ENCODE results near the gene NT5C1B.
"Not testable (repeated sequence)": the region's sequence is repeated elsewhere in the genome, so short reads cannot be mapped to it uniquely, and the experiment has no call there.

Gene NT5C1B

DNA sequence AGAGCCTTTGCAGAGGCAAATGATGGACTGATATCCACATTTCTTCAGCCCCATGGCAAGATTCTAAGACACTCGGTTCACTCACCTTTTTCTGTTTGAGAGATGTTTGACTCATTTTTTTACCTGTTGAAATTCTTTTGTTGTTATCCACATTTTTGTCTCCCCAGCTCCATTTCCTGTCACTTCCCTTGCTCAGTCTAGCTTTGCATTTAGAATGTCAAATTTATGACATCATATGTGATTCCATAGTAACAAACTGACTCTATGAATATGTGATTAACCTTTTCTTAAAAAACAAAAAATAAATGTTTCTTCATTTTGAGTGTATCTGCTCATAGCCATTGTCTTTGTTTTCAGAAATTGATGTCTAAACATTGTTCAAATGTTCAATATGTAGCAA, at the start of gene NT5C1B:
Gene NT5C1B, minus strand, starts transcription at position 216 of the 400 bp plus-strand sequence. Its CDS starts 101 bp downstream, at position 115.
- DNase-seq: no peak

GRCh38 chr2:18637196-18637595, 47.8 kb upstream of the NT5C1B start:
- no peak for DNase-seq

GRCh38 chr2:18632699-18633098, 43.3 kb upstream of the NT5C1B start:
- DNase-seq: not testable (repeated sequence)

DNA sequence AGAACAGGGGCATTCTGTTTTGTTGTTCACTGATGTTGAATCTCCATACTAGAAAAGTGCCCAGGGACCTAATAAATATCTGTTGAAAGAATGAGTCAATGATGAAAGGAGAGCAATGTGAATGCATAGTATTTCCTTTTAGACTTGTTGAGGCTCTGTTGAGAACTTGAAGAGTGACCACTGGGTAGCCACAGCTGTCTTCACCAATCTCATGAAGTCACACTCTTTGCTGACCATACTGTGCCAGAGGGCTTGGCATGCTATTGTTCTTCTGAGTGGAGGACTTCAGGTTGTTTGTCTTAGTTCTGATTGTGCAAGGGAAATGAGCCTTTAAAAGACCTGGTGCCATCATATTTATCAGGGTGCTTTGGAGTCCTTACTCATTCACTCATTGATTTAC, 41.6 kb upstream of the NT5C1B start:
- no peak for DNase-seq

- DNase-seq: no peak
Measured at GRCh38 chr2:18630541-18630940, 41.2 kb upstream of the NT5C1B start.

DNA sequence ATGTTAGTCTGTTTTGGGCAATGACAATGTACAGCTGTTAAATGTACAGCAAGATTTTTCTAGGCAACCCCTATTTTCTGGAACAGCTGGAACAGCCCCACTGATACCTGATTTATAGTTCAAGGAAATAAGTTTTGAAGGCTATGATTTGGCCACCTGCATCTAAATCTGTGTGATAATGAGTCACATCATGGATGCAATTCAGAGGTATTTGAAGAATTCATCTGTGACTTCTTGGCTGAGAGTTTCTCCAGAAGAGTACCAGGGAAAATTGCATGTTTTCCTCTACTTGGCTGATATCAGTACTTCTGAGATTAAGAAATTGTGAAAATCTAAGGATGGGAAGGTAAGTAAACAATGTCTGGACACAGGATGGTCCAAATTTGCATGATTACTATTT, 40.7 kb upstream of the NT5C1B start:
- DNase-seq: no peak

GRCh38 chr2:18626958-18627650, 37.7 kb upstream of the NT5C1B start:
- no peak for DNase-seq

DNA sequence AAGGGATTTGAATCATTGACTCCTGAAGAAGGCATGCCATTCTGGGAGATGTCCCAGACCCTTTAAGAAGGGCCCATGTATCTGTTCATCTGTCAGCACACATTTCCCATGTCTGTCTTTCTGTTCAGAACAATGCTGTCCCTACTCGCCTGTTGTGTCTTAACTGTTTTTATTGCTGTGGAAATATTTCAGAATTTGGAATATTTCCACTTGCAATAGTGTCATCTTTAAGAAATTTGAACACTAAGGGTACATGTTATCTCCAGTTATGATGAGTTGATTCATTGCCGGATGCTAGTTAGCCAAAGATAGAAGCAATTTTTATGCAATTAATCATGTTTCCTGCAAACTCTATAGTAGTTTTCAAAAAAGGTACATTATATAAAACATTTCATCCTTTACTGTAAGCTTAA, 36.9 kb upstream of the NT5C1B start:
- DNase-seq: no peak

- no peak for DNase-seq
Measured at GRCh38 chr2:18625563-18625962, 36.2 kb upstream of the NT5C1B start.

- DNase-seq: no peak
Measured at GRCh38 chr2:18623782-18624181, 34.4 kb upstream of the NT5C1B start.

GRCh38 chr2:18620867-18621632, 31.7 kb upstream of the NT5C1B start:
- DNase-seq: no peak

DNA sequence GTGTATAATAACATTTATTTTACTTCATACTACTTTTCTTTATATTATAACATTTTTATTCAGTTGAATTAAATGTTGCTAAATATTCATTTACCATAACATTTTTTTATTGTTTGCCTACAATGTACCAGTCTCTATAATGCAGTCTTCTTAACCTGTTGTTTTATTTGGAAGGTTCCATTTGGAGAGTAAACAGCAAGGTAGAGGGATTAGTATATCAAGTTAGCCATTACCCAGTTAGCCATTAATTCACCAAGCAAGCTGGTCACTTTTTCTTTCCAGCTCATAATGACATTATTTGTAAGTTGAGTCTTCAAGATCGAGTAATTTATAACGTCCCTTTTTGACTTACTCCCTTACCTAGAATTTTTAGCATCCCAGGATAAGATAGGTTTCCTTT, 29.7 kb upstream of the NT5C1B start:
- no peak for DNase-seq

GRCh38 chr2:18614041-18614440, 24.7 kb upstream of the NT5C1B start:
- DNase-seq: no peak

DNA sequence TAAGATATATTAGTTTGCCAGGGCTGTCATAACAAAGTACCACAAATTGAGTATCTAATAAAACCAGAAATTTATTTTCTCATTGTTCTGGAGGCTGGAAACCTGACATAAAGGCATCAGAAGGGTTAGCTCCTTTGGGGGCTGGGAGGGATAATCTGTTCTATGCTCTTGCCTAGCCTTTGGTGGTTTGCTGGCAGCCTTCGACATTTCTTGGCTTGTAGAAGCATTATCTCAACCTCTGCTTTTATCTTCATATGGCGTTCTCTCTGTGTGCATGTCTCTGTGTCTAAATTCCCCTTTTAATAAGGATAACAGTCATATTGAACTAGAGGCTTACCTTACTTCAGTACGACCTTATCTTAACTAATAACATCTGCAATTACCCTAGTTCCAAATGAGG, 22.8 kb upstream of the NT5C1B start:
- no peak for DNase-seq

- no peak for DNase-seq
Measured at GRCh38 chr2:18611604-18612003, 22.2 kb upstream of the NT5C1B start.

DNA sequence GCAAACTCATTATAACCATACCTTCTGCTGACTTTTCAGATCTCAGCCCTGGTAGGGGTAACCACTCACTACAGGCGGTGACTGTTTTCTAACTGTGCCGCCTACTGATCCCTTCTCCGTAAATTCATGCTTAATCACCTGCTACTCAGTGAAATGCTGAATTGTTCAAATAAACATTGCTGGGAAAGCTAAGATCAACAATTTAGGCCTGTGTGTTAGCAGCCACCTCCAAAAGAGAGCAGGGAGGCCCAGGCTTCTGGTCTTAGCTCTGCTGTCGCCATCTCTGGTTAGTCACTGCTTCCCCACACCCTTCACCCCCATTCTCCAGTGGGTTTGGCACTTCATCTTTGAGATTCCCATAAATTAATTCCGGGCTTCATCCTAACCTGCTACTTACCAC, 21.8 kb upstream of the NT5C1B start:
- DNase-seq: no peak

GRCh38 chr2:18610651-18611050, 21.3 kb upstream of the NT5C1B start:
- DNase-seq: no peak

DNA sequence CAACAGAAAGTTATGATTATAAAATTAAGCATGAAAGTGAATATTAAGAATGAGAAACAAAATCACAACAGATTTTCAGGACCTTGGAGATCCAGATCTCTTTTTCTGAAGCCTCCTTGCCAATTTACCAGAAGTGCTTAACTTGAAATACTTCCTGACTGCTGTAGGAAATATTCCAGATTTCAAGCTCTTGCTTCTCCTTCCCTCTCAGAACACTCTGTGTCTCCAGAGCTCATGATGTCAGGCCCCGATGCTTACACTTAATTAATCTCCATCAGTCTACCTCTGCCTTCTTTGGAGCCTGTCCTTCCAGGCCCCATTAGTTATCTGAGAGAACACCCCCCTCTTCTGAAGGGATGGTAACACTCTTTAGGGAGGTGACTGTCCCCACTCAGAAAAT, 20.7 kb upstream of the NT5C1B start:
- DNase-seq: no peak

DNA sequence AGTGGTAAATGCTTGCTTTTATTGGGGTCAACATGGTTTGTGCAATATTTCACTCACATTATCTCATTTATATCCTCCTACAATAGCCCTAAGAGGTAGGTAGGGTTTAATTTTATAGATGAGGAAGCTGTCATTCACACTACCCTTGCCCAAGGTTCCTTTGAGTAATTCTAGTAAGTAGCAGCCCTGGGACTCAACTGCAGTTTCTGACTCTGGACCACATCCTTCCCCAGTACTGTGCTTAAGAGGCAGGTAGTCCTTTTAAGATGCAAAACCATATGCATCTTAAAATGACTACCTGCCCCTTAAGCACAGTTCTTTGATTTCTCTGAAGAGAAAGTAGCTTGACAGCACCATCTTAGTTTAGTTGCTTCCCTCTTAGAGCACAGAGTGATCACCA, 15.7 kb upstream of the NT5C1B start:
- no peak for DNase-seq

DNA sequence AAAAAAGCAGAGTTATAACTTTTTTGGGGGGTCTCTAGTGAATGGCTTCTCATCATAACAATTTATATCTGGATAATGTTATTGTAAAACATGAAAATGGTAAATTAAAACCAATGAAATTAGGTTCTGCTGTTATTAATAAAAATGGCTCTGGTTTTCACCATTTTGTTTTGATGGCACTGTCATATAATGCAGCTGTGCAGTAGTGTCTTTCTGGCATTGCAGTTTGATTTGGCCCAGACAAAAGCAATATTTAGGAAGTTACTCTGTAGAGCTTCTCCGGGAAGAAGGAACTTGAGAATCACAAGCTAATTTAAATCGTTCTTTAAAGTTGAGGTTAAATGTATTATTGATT, 15.1 kb upstream of the NT5C1B start:
- no peak for DNase-seq

GRCh38 chr2:18603854-18604530, 14.6 kb upstream of the NT5C1B start:
- no peak for DNase-seq

DNA sequence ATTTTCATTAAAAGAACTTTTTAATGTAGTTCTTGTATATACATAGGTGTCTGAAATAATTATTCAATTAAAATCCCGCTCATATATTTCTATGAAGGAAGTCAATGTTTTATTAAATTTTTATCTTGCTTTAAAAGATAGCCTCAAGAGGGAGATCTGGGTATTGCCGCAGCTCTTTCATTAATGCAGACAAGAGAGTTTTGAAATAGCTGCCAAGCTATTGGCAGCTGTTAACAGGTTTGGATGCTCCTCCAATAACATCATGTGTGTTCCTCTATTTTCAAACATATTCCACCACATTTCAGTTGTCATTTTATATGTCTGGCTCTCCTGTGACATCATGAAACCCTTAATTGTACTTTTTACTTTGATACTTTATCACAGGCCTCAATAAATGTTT, 12.9 kb upstream of the NT5C1B start:
- DNase-seq: no peak

- DNase-seq: no peak
Measured at GRCh38 chr2:18600255-18600613, 10.9 kb upstream of the NT5C1B start.
